SH-SY5Y (cell line): ENCODE data around the gene MAPK11.

Experiments
- GATA2 ChIP-seq: IDR thresholded peaks from 2 replicates; pipeline ENCODE4 v1.6.1; 2011; ENCODE audit warnings: mild to moderate bottlenecking, low read depth, low read length
- GATA3 ChIP-seq: IDR thresholded peaks from 2 replicates; pipeline ENCODE4 v1.6.1; 2011; ENCODE audit warnings: low read depth, mild to moderate bottlenecking, low read length, moderate library complexity

- no peak for TF ChIP-seq GATA2
- TF ChIP-seq GATA3 = no peak
These were observed 50.2 kb downstream of the MAPK11 start for GRCh38 chr22:50219800-50220602.
